GM18507 (cell line): ENCODE results near the gene CPPED1.
"Not testable (repeated sequence)": the region's sequence is repeated elsewhere in the genome, so short reads cannot be mapped to it uniquely, and the experiment has no call there.

Experiments used
- DNase-seq: peaks from one replicate; pipeline ENCODE4 v3.0.0; 2011; ENCODE audit warnings: low read depth; ENCODE audit not compliant: insufficient read length; ENCODE audit errors: extremely low spot score
- FAIRE-seq: peaks from 2 replicates; lab custom pipeline; 2011; peaks lifted over from hg19 to GRCh38; lab: Jason Lieb, UNC

CPPED1 gene

DNA sequence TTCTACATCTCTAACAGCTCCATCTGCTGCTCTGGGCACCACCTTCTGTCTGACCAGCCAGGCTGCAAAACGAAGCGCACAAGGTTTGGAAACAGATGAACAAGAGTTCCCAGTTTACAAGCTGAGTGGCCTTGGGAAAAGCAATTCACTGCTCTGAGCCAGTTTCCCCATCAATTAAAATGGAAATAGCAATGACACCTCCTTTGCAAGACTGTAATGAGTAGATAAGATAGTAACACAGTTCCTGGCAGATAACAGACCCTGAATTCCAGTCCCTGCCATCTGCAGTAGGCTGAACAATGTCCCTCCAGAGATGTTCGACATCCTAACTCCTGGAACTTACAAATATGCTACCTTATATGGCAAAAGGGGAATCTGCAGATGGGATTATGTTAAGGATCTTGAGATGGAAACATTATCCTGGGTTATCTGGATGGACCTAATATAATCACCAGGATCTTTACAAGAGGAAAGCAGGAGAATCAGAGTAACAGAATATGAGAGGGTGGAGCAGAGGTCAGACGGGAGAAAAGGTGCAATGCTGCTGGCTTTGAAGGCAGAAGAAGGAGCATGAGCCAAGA is 27.9 kb downstream of the CPPED1 start:
- FAIRE-seq: no peak
- no peak for DNase-seq

DNA sequence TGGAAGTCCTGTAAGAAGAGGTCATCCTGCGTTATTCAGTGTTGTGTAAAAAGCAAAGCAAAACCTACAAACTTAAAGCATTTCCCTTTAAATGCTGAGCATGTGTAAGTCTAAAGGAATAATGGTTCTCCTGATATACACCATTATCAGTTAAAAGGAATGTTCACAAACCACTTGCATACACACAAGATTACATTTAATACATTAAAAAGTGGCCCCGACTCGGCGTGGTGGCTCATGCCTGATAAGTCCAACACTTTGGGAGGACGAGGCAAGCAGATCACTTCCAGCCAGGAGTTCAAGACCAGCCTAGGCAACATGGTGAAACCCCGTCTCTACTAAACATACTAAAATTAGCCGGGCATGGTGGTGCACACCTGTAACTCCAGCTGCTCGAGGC is 30.5 kb downstream of the CPPED1 start:
- FAIRE-seq: no peak
- no peak for DNase-seq

GRCh38 chr16:12771341-12771798 is 32.3 kb downstream of the CPPED1 start:
- DNase-seq (no peak), FAIRE-seq (no peak)

- DNase-seq: no peak
- no peak for FAIRE-seq
Measured at GRCh38 chr16:12769525-12769924, 34.2 kb downstream of the CPPED1 start.

DNA sequence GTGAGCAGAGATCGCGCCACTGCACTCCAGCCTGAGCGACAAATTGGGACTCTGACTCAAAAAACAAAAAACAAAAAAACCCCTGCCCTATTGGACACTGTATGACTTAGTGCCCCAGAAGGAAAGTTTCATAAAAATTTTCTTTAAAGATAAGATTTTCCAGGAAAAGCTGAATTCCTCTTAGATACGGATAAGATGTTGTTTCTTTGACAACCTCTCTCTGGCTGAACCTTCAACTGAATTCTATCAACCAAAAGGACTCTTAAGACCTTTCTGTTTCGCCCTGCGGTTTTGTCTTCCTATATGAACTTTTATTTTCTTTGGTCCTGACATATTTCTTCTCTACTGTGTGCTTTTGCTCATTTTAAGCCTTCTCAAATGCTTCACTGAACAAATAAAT is 35.8 kb downstream of the CPPED1 start:
- FAIRE-seq (no peak), DNase-seq (no peak)

DNA sequence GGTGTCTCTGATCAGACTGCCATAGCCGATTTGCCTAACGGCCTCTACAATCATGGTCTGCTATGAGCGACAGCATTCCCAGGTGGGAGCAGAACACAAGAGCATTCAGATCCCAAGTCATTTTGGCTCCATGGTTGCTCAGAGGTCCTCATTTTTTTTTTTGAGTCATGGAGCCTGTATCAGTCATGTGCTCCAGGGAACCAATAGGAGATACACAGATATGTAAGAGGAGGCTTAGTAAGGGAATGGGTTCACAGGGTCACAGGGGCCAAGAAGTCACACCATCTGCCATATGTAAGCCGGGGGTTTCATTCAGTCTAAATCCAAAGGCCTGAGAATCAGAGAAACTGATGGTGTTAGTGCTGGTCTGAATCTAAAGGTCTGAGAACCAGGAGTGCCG is 36.8 kb downstream of the CPPED1 start:
- DNase-seq (no peak), FAIRE-seq (no peak)

DNA sequence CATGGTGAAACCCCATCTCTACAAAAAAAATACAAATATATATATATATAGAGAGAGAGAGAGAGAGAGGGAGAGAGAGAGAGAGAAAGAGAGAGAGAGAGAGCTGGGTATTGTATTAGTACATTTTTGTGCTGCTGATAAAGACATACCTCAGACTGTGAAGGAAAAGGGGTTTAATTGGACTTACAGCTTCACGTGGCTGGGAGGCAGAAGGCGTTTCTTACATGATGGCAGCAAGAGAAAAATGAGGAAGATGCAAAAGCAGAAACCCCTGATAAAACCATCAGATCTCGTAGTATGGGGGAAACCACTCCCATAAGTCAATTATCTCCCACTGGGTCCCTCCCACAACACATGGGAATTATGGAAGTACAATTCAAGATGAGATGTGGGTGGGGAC is 37.5 kb downstream of the CPPED1 start:
- DNase-seq, FAIRE-seq: not testable (repeated sequence)

GRCh38 chr16:12764813-12765488 is 38.7 kb downstream of the CPPED1 start:
- DNase-seq (no peak), FAIRE-seq (no peak)

- no peak for DNase-seq
- FAIRE-seq: no peak
Measured at GRCh38 chr16:12763517-12763916, 40.2 kb downstream of the CPPED1 start.

GRCh38 chr16:12760819-12761611 is 42.7 kb downstream of the CPPED1 start:
- DNase-seq (no peak), FAIRE-seq (no peak)

GRCh38 chr16:12758670-12759558 is 44.8 kb downstream of the CPPED1 start:
- no peak for DNase-seq
- no peak for FAIRE-seq

DNA sequence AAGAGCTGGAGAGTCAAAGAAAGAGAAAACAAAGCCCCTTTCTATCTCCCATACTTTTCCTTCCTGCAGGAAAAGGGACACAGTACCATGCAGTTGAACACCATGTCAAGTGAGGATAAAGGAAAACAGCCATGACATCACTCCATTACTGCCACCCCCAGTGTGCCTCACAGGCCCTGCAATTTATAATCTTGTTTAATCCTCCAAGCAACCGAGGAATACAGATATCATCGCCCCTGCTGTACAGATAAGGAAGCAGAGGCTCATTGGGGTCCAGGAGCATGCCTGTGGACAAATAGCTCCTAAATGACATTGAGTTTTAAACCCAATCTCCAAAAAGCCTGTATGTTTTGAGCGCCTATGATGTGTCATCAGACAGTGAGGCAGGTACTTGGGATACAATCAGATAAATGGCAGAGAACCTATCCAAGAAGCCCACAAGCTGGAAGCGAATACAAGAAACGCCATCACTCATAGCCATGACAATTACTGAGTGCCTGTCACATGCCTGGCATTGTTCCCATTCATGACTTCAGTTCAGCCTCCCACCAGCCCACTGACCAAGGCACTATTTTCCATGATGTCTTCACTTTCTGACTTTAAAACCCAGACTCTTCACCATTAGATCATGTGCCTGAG is 45.5 kb downstream of the CPPED1 start:
- FAIRE-seq: no peak
- no peak for DNase-seq

- FAIRE-seq: no peak
Measured at GRCh38 chr16:12757546-12757945, 46.1 kb downstream of the CPPED1 start.

GRCh38 chr16:12754824-12755543 is 48.7 kb downstream of the CPPED1 start:
- DNase-seq (no peak), FAIRE-seq (no peak)

More at GRCh38 chr16:12757546-12757945, 46.1 kb downstream of the CPPED1 start:
- DNase-seq: no peak

DNA sequence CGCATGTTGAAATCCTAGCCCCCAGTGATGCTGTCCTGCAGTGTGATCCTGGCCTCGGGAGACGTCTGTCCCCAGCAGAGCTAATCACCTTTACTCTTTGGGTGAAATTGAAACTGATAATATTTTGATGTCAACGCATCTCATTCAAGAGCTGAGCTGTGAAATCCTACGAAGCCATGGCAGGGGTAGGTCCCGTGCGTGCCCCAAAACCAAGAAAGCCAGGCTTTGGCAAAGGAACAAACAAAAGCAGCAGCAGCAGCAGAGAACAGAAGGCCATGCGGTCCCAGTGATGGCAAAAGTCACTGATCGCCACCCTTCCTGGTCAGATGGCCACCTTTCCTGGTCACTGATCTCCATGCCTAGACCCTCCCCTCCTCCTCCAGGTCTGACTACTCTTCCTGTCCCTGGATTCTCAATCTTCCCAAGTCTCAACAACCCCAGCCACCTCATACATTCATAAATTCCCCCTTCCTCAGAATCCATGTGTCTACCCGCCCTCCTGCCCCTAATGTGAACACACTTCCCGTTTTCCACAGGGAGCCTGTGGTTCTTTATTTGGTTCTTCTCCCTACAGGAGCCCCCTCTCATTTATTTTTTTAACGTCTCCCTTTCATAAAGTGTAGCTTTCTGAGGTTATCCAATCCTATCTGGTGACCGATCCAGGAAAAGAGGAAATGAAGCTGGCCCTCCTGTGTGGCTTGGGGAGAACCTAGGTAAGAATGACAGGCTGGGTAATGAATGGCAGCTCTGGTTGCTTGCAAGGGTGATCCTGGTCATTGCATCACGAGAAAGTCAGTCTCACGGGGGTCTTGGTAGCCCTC is 50.3 kb downstream of the CPPED1 start:
- FAIRE-seq (no peak), DNase-seq (no peak)

DNA sequence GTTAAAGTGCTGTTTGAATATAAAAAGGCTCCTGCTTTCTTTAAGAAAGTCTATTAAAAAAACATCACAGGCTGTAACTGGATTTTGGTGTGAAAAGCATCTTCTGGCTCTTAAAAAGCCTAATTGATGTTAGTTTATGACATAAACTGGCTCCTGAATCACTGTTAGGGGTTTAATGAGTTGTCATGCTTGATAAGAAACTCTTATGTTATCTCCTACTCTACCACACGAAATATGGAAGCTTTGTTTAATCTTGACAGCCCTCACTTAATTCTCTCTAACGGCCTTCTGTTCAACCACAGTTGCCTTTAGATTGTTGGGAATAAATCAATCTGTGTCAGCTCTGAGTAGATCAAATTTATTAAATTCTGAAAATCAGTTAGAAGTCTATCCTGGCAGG is 51.5 kb downstream of the CPPED1 start:
- FAIRE-seq (no peak), DNase-seq (no peak)

DNA sequence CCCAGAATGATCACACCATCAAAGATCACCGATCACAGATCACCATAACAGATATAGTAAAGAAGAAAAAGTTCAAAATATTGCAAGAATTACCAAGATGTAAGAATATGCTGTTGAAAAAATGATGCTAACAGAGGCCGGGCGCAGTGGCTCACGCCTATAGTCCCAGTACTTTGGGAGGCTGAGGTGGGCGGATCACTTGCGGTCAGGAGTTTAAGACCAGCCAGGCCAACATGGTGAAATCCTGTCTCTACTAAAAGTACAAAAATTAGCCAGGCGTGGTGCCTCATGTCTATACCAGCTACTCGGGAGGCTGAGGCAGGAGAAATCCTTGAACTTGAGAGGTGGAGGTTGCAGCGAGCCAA is 53.2 kb downstream of the CPPED1 start:
- no peak for FAIRE-seq
- DNase-seq: no peak

- DNase-seq: no peak
- FAIRE-seq: no peak
Measured at GRCh38 chr16:12749076-12749475, 54.6 kb downstream of the CPPED1 start.
